Limb (tissue), 2 donors: ENCODE data around the gene EIF2AK3.
"Not testable (repeated sequence)": the region's sequence is repeated elsewhere in the genome, so short reads cannot be mapped to it uniquely, and the experiment has no call there.

Source experiments
- DNase-seq, 2 donors: peaks; one replicate each; pipeline ENCODE4 v3.0.0-alpha.2; 2016; ENCODE audit errors: extremely low spot score in 2 of 2

The EIF2AK3 gene

GRCh38 chr2:88627055-88627855 lies at the start of gene EIF2AK3:
Gene EIF2AK3 (minus strand): TSS chr2:88627464. CDS start chr2:88627274, 190 bp downstream.
- peak; percentile 98 to 100 for DNase-seq

- no peak for DNase-seq
Measured at GRCh38 chr2:88673363-88673762, 46.1 kb upstream of the EIF2AK3 start.

GRCh38 chr2:88671786-88672427 lies 44.6 kb upstream of the EIF2AK3 start:
- peak; percentile 33 to 57 for DNase-seq

- no peak for DNase-seq
Measured at GRCh38 chr2:88669482-88670214, 42.4 kb upstream of the EIF2AK3 start.

- DNase-seq, result no peak
Measured at GRCh38 chr2:88668862-88669261, 41.6 kb upstream of the EIF2AK3 start.

GRCh38 chr2:88667219-88667618 lies 40.0 kb upstream of the EIF2AK3 start:
- DNase-seq, result no peak

GRCh38 chr2:88666576-88666975 lies 39.3 kb upstream of the EIF2AK3 start:
- DNase-seq, result no peak

GRCh38 chr2:88660622-88661021 lies 33.4 kb upstream of the EIF2AK3 start:
- no peak for DNase-seq

GRCh38 chr2:88659538-88659915 lies 32.3 kb upstream of the EIF2AK3 start:
- peak in 1 of 2 donors; percentile 55 for DNase-seq

GRCh38 chr2:88658881-88659537 lies 31.7 kb upstream of the EIF2AK3 start:
- no peak for DNase-seq

- no peak for DNase-seq
Measured at GRCh38 chr2:88658326-88658725, 31.1 kb upstream of the EIF2AK3 start.

- DNase-seq, result no peak
Measured at GRCh38 chr2:88657131-88657530, 29.9 kb upstream of the EIF2AK3 start.

GRCh38 chr2:88656690-88657089 lies 29.4 kb upstream of the EIF2AK3 start:
- no peak for DNase-seq

- DNase-seq, result no peak
Measured at GRCh38 chr2:88654714-88655113, 27.4 kb upstream of the EIF2AK3 start.

- no peak for DNase-seq
Measured at GRCh38 chr2:88651646-88652045, 24.4 kb upstream of the EIF2AK3 start.

GRCh38 chr2:88645291-88645882 lies 18.1 kb upstream of the EIF2AK3 start:
- DNase-seq, result not testable (repeated sequence)

- no peak for DNase-seq
Measured at GRCh38 chr2:88642278-88642677, 15.0 kb upstream of the EIF2AK3 start.

GRCh38 chr2:88641330-88641729 lies 14.1 kb upstream of the EIF2AK3 start:
- DNase-seq, result no peak

GRCh38 chr2:88639865-88640264 lies 12.6 kb upstream of the EIF2AK3 start:
- no peak for DNase-seq

- DNase-seq, result no peak
Measured at GRCh38 chr2:88638743-88639142, 11.5 kb upstream of the EIF2AK3 start.

- DNase-seq, result no peak
Measured at GRCh38 chr2:88638123-88638650, 10.9 kb upstream of the EIF2AK3 start.
